Fibroblast of pulmonary artery (primary cell): ENCODE data around the gene SKI.

Source experiments
- DNase-seq: peaks from one replicate; pipeline ENCODE4 v3.0.0-alpha.2; 2010; ENCODE audit warnings: low read depth
- H3K4me3 ChIP-seq: replicated peaks from 2 replicates; pipeline ENCODE4 v1.5.1; 2011; ENCODE audit warnings: low read depth, mild to moderate bottlenecking, control low read depth, low read length, moderate library complexity
- CTCF ChIP-seq: IDR thresholded peaks from 2 replicates; pipeline ENCODE4 v1.5.1; 2011; ENCODE audit warnings: mild to moderate bottlenecking, control low read depth, low read length, inconsistent platforms; ENCODE audit errors: missing control alignments

The SKI gene

DNA sequence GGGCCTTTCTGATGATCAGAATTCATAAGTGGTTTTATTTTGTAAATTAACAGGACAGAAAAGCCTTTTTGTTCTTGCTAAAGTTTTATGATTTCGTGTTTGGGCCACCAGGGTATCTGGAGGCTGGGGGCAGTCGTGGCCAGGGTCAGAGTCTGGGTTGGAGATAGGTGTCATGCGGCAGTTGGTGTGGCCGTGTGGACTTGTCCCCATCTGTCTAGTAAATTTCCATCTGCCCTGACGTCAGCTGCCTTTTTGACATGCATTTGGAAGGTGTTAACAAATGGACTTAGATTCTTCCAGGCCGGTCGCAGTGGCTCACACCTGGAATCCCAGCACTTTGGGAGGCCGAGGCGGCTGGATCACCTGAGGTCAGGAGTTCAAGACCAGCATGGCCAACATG, 56.8 kb downstream of the SKI start:
- no peak overlapping the region for H3K4me3 ChIP-seq
- no peak for TF ChIP-seq CTCF
- no peak for DNase-seq

GRCh38 chr1:2286923-2287322, 58.8 kb downstream of the SKI start:
- TF ChIP-seq CTCF: no peak
- no peak overlapping the region for H3K4me3 ChIP-seq
- no peak for DNase-seq

- DNase-seq: no peak
- TF ChIP-seq CTCF: no peak
- H3K4me3 ChIP-seq: no peak overlapping the region
Measured at GRCh38 chr1:2287649-2288048, 59.5 kb downstream of the SKI start.

DNA sequence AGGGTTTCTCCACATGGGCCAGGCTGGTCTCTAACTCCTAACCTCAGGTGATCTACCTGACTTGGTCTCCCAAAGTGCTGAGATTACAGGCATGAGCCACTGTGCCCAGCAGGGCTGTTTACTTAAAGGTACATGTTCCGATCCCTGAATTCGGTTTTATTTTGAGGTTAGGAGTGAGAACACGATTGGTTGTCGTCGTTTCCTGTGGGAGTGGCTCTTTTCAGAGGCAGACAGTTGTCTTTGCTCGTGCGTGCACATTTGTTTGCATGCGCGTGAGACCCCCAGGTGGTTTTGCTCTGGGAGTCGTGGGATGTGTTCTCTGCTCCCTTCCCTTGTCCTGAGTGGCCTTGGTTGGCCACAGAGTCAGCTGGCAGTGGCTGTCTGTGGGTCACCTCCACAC, 60.2 kb downstream of the SKI start:
- no peak overlapping the region for H3K4me3 ChIP-seq
- no peak for TF ChIP-seq CTCF
- DNase-seq: no peak

GRCh38 chr1:2288816-2289536, 60.9 kb downstream of the SKI start:
- DNase-seq: no peak
- TF ChIP-seq CTCF: no peak
- no peak overlapping the region for H3K4me3 ChIP-seq

DNA sequence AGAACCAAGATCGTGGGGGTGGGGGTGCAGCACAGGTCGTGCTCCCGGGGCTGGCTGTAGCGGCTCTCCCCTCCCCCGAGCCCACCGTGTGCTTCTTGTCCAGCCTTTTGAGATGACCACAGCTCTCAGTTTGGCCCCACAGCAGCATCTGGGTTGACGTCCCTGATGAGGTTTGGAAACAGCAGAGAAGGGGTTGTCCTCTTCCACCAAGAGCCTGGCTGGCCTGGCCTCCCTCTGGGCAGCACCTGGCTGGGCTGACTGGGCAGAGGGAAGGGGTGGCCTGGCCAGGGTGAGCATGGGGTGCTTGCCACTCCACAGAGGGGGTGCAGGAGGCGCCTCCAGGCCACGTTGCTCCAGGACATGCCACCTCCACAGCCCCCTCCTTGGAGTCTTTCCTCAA, 61.5 kb downstream of the SKI start:
- H3K4me3 ChIP-seq: no peak overlapping the region
- no peak for DNase-seq
- no peak for TF ChIP-seq CTCF

DNA sequence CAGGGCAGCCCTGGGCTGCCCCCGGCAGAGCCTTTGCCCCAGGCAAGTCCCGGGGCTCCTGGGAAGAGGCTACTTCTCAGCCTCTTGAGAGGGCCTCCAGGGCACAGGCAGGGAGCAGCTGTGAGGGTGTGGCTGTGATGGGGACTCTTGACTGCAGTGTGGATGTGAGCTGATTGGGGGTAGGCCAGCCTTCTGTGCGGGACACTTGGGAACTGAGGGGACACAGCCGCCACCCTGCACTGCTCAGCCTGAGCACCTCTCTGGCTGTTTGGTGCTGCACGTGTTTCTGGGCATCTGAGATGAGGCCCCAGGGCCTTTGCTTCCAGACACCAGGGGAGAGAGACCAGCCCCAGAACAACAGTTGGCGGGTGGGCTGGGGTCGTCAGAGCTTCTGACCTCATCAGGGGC, 62.1 kb downstream of the SKI start:
- H3K4me3 ChIP-seq: no peak overlapping the region
- no peak for DNase-seq
- no peak for TF ChIP-seq CTCF
